ENCODE results near the gene EEF1A2. TPM values are rescaled to one million over a fixed set of nuclear protein-coding genes. Genes with fewer than 3 reads are reported as not detected.
A peak's percentile ranks its signal among the peaks of the same experiment; 100 is the strongest.

EEF1A2 gene
- total RNA-seq, 2 experiments from 2014 or later: 0.27 TPM; not detected in 1

- Mint-ChIP-seq H3K27ac (no peak overlapping the region), H3K36me3 (no peaks in the 10 kb centered on the region), H3K4me3 (no peak overlapping the region), H3K27me3 (peaks cover 32% of the 10 kb centered on the region), H3K9me3 (peaks cover 8% of the 10 kb centered on the region), H3K4me1 (peaks cover 4% of the 10 kb centered on the region)
- DNase-seq: no peak
Measured at GRCh38 chr20:63501818-63502670, 3.2 kb upstream of the EEF1A2 start.

GRCh38 chr20:63500902-63501817 lies 2.3 kb upstream of the EEF1A2 start:
- no peak overlapping the region for H3K4me3 Mint-ChIP-seq
- peaks cover 4% of the 10 kb centered on the region for H3K4me1 Mint-ChIP-seq
- H3K36me3 Mint-ChIP-seq: no peaks in the 10 kb centered on the region
- no peak for DNase-seq
- peaks cover 8% of the 10 kb centered on the region for H3K9me3 Mint-ChIP-seq
- peaks cover 38% of the 10 kb centered on the region for H3K27me3 Mint-ChIP-seq
- H3K27ac Mint-ChIP-seq: no peak overlapping the region

GRCh38 chr20:63500151-63500901 lies 1.4 kb upstream of the EEF1A2 start:
- no peak overlapping the region for H3K4me3 Mint-ChIP-seq
- DNase-seq: no peak
- peaks cover 34% of the 10 kb centered on the region for H3K27me3 Mint-ChIP-seq
- H3K27ac Mint-ChIP-seq: no peak overlapping the region
- no peaks in the 10 kb centered on the region for H3K36me3 Mint-ChIP-seq
- peaks cover 4% of the 10 kb centered on the region for H3K4me1 Mint-ChIP-seq
- peaks cover 8% of the 10 kb centered on the region for H3K9me3 Mint-ChIP-seq

DNA sequence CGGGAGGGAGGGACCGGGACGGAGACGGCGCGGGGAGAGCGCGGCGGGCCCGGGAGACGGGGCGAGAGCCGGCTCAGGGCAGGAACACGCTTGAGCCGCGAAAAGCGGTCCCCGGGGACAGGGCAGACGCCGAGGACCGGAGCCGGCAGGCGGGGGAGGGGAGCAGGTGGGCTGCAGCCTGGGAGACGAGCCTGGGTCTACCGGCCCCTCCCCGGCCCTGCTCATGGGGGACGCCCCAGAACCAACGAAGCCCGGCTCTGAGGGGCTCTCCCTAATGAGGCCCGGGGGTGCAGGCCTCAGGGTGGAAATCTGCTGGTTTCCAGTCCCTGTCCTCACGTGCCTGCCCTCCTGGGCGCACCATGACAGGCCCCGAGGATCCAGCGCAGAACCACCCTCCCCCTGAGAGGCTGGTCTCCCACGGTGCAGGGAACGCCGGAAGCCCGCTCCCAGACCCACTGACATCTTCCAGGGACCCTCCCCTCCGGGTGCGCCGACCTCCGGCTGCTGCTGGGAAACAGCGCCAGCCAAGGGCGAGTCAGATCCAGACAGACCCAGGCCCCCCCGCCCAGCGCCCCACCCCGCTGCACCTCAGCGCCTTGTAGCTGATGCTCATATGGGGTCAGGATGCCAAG lies 571 bp upstream of the EEF1A2 start:
- no peak for DNase-seq
- H3K9me3 Mint-ChIP-seq: peaks cover 3% of the 10 kb centered on the region
- peaks cover 4% of the 10 kb centered on the region for H3K4me1 Mint-ChIP-seq
- no peaks in the 10 kb centered on the region for H3K36me3 Mint-ChIP-seq
- peaks cover 28% of the 10 kb centered on the region for H3K27me3 Mint-ChIP-seq
- H3K4me3 Mint-ChIP-seq: no peak overlapping the region
- no peak overlapping the region for H3K27ac Mint-ChIP-seq

GRCh38 chr20:63497946-63498935 lies 642 bp downstream of the EEF1A2 start:
- Mint-ChIP-seq H3K27me3 (peaks cover 21% of the 10 kb centered on the region), H3K36me3 (no peaks in the 10 kb centered on the region), H3K27ac (no peak overlapping the region), H3K9me3 (no peaks in the 10 kb centered on the region), H3K4me1 (peaks cover 4% of the 10 kb centered on the region), H3K4me3 (no peak overlapping the region)
- no peak for DNase-seq

DNA sequence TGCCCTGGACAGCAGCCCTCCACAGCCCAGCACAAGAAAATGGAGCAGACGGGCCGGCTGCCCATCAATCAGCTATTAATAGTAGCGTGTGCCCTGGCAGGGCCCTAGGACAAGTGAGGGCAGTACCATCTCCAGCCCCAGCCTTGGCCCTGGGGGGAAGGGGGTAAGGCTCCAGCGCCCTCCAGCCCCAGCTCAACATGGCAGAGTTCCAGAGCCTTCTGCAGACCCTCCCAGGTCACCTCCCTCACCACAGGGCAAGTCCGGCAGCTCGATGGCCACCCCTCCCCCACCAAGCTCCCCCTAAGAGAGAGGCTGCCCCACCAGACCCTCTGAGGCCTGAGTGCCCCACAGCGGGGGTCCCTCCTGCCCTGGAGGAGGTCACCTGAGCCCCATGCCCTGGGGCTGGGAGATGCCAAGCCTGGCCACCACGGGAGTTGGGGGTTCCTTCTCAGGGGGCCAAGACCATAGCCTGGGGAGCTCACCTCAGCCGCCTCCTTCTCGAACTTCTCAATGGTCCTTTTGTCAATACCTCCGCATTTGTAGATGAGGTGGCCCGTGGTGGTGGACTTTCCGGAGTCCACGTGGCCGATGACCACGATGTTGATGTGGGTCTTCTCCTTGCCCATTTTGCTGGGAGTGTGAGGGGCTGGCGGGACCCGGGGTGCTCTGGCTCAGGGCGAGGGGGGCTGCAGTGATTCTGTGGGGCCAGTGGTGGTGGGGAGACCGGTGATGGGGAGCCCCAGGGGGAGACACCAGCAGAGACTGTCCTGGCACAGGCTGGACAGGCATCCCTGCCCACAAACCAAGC lies 1.5 kb downstream of the EEF1A2 start:
- H3K4me3 Mint-ChIP-seq: no peak overlapping the region
- no peaks in the 10 kb centered on the region for H3K36me3 Mint-ChIP-seq
- no peak overlapping the region for H3K27ac Mint-ChIP-seq
- peaks cover 4% of the 10 kb centered on the region for H3K4me1 Mint-ChIP-seq
- no peak for DNase-seq
- H3K27me3 Mint-ChIP-seq: peaks cover 21% of the 10 kb centered on the region
- H3K9me3 Mint-ChIP-seq: no peaks in the 10 kb centered on the region

- Mint-ChIP-seq H3K36me3 (no peaks in the 10 kb centered on the region), H3K4me1 (peaks cover 4% of the 10 kb centered on the region), H3K4me3 (no peak overlapping the region), H3K27ac (no peak overlapping the region), H3K27me3 (peaks cover 22% of the 10 kb centered on the region), H3K9me3 (no peaks in the 10 kb centered on the region)
- DNase-seq: no peak
Measured at GRCh38 chr20:63496596-63497120, 2.2 kb downstream of the EEF1A2 start.

DNA sequence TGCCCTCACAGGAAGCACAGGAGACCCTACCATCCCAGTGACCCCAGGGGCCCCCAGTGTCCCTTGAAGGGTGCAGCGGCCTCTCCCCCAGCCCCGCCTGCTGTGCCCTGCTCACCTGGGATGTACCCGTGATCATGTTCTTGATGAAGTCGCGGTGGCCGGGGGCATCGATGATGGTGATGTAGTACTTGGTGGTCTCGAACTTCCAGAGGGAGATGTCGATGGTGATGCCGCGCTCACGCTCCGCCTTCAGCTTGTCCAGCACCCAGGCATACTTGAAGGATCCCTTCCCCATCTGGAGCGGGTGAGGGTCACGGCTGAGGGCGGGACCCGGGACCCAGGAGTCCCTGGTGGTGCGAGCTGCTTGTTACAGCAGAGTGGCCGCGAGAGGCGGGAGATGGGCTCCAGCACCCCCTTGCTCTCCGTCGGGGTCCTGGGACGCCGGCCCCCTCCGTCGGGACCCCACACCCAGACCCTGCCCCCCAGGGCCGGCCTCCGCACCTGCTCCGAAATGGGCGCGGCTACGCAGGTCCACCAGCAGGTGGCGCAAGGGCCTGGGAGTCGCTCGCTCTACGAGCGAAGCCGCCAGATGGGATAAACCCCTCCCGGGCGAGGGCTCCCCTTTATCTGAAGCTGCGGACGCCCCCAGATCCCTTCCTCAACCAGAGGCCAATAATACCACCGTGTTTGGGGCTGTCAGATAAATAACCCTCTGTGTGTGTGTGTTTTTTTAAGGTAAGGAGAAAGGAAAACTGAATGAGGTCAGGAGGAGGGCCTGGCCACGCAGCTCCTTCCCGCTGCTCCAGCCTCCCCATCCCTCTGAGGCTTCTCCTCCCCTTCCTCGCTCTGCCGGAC lies 2.9 kb downstream of the EEF1A2 start:
- Mint-ChIP-seq H3K4me3 (no peak overlapping the region), H3K4me1 (peaks cover 4% of the 10 kb centered on the region), H3K9me3 (no peaks in the 10 kb centered on the region), H3K27me3 (peaks cover 26% of the 10 kb centered on the region), H3K36me3 (no peaks in the 10 kb centered on the region), H3K27ac (no peak overlapping the region)
- peak; percentile 71 for DNase-seq

DNA sequence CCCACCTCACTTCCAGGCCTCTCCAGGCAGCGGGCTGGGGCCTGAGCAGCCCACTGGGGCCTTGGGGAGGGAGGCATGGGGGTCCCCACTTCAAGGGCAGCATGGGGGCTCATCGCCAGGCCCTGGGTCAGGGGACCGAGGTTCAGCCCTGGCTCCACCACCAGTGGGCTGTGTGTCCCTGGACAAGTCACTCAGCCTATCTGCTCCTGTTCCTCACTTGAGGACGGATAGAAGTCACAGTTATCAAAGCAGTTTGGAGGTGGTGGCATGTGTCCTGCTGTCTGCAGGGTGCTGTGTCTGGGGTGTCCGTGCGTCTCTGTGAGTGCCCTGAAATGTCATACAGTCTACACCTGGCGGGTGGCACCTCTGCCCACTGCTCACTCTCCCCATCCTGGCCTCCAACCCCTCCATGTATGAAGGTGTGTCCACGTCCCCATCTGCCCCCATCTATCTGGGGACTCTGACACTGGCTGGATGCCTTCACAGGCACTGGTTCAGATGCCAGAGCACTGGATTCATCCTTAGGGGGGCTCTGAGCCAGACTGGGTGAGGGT lies 3.6 kb downstream of the EEF1A2 start:
- Mint-ChIP-seq H3K36me3 (no peaks in the 10 kb centered on the region), H3K4me3 (no peak overlapping the region), H3K27me3 (peaks cover 32% of the 10 kb centered on the region), H3K27ac (no peak overlapping the region), H3K9me3 (no peaks in the 10 kb centered on the region), H3K4me1 (peaks cover 4% of the 10 kb centered on the region)
- DNase-seq: no peak

DNA sequence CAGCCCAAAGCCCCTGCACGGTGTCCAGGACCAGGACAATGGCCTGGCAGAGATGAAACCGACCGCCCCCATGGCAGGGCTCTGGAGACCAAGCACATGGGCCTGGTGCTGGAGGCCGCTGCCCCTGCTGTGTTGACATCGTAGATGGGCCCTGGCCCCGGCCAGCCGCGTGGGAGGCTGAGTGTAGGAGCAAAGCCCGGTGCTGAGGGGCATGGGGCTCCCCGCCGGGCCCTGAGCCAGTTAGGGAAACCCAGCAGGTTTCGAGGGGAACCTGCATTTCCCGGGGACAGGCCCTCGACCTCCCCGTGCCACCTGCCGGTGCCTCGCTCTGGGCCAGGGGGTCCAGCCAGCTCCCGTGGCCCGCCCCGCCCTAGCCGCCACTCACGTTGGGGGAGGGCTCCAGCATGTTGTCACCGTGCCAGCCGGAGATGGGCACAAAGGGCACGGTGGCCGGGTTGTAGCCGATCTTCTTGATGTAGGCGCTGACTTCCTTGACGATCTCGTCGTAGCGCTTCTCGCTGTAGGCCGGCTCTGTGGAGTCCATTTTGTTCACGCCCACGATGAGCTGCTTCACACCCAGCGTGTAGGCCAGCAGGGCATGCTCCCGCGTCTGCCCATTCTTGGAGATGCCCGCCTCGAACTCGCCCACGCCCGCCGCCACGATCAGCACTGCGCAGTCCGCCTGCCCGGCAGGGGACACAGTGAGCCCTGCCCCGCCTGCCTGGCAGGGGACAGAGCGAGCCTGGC lies 4.3 kb downstream of the EEF1A2 start:
- DNase-seq: no peak
- no peaks in the 10 kb centered on the region for H3K36me3 Mint-ChIP-seq
- peaks cover 4% of the 10 kb centered on the region for H3K4me1 Mint-ChIP-seq
- H3K27ac Mint-ChIP-seq: no peak overlapping the region
- no peaks in the 10 kb centered on the region for H3K9me3 Mint-ChIP-seq
- H3K4me3 Mint-ChIP-seq: no peak overlapping the region
- H3K27me3 Mint-ChIP-seq: peaks cover 39% of the 10 kb centered on the region

DNA sequence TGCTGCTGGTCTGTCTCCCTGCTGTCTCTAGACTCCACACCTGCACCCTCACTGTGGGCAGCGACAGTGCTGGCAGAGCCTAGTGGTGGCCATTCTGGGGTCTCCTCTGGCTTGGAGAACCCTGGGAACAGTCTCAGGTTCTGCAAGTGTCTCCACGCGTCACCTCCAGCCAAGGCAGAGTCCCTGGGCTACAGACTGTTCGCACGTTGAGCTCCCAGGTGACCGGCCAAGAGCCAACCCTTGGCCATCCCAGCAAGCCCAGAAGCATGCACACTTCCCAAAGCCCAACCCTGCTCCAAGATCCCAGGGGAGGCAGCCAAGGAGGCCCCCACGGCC lies 4.8 kb downstream of the EEF1A2 start:
- H3K36me3 Mint-ChIP-seq: no peaks in the 10 kb centered on the region
- H3K27ac Mint-ChIP-seq: no peak overlapping the region
- no peak overlapping the region for H3K4me3 Mint-ChIP-seq
- DNase-seq: no peak
- H3K4me1 Mint-ChIP-seq: peaks cover 4% of the 10 kb centered on the region
- no peaks in the 10 kb centered on the region for H3K9me3 Mint-ChIP-seq
- peaks cover 43% of the 10 kb centered on the region for H3K27me3 Mint-ChIP-seq

Measured in activated naive CD8-positive, alpha-beta T cell treated with anti-CD3 and anti-CD28 coated beads for 36 hours (primary cell).